ENCODE measurements around the gene DRC7.
"Not testable (repeated sequence)": the region's sequence is repeated elsewhere in the genome, so short reads cannot be mapped to it uniquely, and the experiment has no call there.

DRC7 gene

DNA sequence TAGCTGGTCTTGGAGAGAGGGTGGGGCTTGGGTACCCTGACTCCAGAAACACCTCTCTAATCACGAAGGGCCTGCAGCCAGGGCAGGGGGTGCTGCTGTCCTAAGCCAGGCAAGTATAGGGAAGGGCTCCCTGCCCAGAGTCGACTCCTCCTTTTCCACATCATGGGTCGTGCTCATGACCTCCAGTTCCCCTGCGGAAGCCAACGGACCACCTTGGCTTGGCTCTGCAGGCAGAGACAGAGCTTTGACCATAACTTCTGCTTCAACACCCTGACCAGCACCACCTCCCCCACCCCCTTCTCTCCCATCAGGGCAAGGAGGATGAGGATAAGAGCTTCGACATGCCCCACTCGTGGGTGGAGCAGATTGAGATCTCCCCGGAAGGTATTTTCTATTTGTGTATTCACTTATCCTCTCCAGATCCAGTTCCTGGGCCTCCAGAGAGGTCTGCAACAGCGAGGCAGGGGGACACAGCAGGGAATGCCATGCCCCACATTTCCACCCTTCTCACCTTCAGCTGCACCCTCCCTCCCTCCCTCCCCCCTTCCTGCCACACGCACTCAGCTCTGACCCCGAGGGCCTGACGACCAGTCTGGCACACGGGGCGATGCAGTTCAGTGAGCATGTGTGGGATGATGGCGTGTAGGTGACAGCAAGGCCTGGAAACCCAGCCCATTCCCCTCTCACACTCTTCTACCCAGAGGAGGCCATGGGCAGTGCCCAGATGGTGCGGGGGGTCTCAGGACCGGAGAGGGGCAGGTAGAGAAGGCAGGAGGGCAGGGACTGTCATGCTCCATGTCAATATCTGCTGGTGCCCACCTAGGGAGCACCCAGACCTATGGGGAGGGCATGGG is 27.0 kb downstream of the DRC7 start:
- DNase-seq = no peak

DNA sequence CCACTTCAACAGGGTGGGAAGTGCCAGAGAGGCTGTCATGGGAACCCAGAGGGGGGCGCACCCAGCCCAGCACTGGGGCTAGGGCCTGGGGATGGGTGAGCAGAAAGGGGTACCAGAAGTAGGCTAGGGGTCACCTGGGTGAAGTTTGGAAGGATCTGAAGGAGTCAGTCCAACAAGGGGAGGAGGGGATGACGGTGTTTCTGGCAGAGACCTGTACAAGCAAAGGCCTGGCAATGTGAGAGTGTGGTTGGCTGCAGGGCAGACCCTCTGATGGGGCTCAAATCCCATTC is 27.5 kb downstream of the DRC7 start:
- no peak for DNase-seq

DNA sequence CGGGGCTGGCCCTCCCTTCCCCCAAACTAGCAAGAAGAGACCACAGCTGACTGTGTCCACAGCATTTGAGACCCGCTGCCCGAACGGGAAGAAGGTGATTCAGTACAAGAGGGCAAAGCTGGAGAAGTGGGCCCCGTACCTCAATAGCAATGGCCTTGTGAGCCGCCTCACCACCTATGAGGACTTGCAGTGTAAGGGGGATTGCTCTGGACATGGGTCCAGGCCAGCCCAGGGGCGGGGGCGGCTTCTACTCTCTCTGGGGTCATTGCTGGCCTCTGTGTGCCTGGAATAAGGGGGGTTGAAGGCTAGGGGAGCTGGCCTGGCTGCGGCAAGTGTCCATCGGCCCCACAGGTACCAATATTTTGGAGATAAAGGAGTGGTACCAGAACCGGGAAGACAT is 28.0 kb downstream of the DRC7 start:
- no peak for DNase-seq

DNA sequence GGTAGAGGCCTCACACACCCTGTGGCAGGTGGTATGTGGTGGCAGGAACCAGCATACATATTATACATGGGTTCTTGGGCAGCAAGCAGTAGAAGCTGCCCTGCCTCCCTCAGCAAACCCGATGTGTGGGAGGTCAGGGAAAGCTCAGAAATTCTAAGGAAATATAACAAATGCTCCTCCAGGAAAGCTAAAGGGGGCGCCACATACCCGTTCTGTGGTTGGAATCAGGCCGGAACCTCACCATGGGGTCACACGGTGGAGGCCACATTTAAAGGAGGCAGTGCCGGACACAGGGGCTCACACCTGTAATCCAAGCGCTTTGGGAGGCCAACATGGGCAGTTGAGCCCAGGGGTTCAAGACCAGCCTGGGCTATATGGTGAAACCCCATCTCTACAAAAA is 28.6 kb downstream of the DRC7 start:
- DNase-seq = no peak

DNA sequence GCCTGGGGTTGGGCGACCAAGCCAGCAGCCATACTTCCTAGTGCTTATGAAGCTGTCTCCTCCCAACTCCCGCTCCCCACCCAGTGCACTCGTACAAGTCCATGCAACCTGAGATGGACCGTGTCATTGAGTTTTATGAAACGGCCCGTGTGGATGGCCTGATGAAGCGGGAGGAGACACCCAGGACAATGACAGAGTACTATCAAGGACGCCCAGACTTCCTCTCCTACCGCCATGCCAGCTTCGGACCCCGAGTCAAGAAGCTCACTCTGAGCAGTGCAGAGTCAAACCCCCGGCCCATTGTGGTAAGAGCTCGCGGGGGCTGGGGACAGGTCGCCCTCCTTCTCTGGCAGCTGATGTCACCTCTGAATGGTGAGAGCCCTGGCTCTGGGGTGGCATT is 29.9 kb downstream of the DRC7 start:
- no peak for DNase-seq

DNA sequence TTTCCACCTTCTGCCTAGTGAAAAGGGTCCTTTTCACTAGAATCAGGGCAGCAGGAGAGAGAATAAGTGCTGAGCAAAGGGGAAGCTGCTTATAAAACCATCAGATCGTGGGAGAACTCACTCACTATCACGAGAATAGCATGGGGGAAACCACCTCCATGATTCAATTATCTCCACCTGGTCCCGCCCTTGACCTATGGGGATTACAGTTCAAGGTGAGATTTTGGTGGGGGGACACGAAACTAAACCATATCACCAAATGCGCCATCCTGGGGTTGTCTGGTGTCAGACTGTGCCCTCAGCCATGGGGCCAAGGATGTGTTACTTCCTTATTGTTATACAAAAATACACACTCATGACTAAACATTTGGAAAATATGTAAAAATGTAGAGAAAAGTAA is 30.5 kb downstream of the DRC7 start:
- no peak for DNase-seq

DNA sequence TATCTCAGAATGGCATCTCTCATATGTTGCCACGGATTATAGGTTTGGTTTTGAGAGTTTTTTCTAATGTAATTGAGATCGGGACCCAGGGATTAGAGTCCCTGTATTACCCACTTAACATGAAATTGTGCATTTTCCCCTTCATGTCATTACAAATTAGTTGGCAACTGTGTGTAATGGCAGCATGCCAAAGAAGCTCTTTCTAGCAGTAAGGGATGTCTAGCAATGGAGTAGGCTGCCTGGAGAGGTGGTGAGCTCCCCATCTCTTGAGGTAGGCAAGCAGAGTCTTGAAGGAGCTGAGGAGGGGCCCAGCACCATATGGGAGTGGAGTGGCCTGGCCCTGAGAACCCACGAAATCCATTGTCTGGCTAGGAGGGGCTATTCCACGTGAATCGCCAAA is 30.9 kb downstream of the DRC7 start:
- no peak for DNase-seq

DNA sequence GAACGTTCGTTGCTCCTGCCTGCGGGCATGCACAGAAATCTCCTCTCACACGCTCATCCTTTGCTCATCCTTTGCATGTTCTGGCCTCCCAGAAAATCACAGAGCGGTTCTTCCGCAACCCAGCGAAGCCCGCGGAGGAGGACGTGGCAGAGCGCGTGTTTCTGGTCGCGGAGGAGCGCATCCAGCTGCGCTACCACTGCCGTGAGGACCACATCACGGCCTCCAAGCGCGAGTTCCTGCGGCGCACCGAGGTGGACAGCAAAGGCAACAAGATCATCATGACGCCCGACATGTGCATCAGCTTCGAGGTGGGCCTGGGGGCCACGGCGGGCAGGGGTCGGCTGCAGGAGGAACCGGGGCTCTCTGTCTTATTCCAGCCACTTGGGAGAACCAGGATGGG is 31.4 kb downstream of the DRC7 start:
- no peak for DNase-seq

DNA sequence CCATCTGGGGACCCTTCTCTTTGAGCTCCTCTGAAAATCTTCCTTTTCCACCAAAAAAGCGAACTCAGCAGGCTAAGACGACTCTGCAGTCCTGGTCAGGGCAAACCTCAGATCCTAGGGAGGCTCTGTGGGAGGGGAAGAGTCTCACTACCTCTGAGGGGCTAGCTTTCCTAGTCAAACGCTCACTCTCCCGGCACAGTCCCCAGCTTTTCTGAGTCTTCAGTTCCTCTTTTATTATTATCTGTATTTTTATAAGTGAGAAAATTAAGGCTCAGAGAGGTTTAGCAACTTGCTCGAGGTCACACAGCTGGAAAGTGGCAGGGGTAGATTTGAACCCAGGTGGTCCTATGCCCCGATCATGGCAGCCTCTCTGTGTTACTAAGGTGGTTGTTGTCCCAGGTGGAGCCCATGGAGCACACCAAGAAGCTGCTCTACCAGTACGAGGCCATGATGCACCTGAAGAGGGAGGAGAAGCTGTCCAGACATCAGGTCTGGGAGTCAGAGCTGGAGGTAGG is 31.9 kb downstream of the DRC7 start:
- no peak for DNase-seq

DNA sequence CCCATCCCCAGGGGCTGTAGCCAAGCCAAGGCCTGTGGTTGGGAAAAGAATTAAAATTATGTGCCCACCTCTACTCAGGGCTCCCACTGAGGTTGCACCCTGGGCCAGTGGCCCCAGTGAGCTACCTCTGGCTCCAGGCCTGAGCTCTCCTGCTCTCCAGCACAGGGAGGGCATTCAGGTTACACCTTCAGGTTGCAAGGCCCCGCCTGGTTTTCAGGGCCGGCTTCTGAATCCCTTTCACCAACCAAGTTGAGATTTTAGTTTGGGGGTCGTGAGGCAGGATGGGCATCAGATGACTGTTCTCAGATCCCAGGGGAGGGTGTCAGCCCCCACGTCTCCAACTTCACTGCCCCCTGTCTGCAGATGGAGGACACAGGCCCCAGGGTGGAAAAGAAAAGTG is 33.0 kb downstream of the DRC7 start:
- no peak for DNase-seq

DNA sequence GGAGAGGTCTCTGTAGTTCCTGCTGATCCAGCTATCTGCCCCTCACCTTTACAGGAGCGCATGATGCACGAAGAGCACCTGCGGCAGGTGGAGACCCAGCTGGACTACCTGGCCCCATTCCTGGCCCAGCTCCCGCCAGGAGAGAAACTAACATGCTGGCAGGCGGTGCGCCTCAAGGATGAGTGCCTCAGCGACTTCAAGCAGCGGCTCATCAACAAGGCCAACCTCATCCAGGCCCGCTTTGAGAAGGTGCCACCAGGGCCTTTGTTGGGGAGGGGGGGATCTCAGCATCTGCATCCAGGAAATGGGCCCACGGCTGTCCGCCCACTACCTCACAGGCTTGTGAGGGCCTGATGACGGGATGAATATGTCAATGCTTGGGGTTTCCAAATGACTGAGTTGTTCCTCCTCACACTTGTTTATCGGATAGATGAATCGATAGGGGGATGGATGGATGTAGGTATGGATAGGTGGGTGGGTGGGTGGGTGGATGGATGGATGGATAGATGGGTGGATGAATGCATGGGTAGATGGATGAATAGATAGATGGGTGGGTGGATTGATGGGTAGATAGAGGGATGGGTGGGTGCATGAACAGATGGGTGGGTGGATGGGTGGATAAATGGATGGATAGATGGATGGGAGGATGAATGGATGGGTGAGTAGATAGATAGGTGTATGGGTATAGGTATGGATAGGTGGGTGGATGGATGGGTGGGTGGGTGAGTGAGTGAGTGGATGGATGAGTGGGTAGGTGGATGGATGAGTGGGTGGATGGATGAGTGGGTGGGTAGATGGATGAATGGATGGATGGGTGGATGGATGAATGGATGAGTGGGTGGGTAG is 34.0 kb downstream of the DRC7 start:
- no peak for DNase-seq

DNA sequence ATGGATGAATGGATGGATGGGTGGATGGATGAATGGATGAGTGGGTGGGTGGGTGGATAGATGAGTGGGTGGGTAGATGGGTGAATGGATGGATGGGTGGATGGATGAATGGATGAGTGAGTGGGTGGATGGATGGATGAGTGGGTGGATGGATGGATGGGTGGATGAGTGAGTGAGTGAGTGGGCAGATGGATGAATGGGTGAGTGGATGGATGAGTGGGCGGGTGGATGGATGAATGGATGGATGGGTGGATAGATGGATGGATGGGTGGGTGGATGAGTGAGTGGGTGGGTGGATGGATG is 34.5 kb downstream of the DRC7 start:
- DNase-seq = no peak

DNA sequence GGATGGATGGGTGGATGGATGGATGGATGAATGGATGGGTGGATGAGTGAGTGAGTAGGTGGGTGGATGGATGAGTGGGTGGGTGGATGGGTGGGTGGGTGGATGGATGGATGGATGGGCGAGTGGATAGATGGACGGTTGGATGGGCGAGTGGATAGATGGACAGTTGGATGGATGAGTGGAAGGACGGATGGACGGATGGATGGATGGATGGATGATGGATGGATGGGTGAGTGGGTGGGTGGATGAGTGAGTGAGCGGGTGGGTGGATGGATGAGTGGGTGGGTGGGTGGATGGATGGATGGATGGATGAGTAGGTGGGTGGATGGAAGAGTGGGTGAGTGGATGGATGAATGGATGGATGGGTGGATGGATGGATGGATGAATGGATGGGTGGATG is 35.2 kb downstream of the DRC7 start:
- DNase-seq = not testable (repeated sequence)

DNA sequence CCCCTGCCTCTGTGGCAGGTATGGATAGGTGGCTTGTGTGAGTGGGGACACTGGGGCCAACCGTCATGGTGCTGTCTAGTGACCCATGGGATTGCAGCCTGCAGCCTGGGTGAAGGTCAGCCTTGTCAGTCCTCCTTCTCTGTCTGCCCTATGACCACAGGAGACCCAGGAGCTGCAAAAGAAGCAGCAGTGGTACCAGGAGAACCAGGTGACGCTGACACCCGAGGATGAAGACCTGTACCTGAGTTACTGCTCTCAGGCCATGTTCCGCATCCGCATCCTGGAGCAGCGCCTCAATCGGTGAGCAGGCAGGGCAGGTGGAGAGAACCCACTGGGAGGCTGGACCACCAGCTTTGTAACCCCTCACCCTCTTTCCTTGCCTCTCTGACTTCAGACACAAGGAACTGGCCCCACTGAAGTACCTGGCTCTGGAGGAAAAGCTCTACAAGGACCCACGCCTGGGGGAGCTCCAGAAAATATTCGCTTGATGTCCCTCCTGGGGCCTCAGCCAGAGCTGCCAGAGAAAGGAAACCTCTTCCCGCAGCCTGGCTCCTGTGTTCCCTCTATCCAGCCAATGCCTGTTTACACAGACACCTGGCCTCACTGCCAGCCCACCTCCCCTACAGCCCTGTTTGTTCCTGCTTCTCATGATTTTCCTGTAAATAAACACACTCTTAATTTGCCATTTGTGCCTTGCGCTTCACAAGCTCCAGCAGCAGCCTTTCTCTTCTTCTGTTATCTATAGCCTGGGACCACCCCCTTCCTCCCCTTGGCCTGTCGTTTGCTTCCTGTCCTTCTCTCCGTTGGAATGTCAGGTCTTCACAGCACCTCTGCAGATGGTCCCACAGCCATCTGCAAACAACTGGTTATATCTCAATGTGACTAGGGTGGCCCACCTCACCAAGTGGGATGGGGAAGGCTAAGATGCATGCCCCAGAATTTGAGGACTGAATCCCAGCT is 36.4 kb downstream of the DRC7 start:
- no peak for DNase-seq

DNA sequence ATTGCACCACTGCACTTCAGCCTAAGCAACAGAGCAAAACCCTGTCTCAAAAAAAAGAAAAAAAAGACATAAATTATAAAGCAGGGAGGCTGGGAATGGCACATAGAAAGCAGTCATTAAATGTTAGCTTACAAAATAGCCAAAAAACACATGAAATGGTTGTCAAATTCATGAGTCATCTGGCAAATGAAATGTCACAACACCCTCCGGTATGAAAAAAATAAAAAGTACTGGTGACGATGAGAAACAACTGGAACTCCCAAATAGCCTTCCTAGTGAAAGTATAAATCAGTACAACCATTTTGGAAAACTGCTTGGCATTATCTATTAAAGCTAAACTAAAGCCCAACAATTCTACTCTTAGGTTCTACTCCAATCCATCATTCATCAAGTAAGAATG is 37.4 kb downstream of the DRC7 start:
- DNase-seq = no peak

DNA sequence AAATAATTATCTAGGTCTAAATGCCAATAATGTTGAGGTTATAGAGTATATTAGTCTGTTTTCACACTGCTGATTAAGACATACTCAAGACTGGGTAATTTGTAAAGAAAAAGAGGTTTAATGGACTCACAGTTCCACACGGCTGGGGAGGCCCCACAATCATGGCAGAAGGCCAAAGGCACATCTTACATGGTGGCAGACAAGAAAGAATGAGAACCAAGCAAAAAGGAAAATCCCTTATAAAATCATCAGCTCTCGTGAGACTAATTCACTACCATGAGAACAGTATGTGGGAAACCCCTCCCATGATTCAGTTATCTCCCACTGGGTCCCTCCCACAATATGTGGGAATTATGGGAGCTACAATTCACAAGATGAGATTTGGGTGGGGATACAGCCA is 38.1 kb downstream of the DRC7 start:
- DNase-seq = no peak

DNA sequence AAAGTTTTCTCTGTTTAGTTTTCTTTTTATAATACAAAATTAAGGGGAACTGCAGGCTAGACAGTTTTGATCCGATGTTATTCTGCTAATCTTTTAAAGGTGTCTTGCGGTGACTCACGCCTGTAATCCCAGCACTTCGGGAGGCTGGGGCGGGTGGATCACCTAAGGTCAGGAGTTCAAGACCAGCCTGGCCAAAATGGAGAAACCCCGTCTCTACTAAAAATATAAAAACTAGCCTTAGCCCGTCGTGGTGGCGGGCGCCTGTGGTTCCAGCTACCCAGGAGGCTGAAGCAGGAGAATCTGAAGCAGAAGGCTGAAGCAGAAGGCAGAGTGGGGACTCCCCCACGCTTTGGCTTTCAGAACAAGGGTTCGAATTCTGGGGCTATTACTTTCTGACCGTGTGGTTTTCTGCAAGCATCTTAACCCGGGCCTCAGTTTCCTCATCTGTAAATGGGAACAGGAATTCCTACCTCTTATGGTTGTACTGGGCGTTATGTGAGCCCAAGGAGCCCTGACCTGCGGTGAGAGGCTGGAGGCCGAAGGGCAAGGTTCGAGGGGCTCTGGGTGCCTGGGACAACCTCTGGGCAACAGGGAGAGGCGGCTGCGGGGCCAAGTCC is 39.8 kb downstream of the DRC7 start:
- DNase-seq = no peak

DNA sequence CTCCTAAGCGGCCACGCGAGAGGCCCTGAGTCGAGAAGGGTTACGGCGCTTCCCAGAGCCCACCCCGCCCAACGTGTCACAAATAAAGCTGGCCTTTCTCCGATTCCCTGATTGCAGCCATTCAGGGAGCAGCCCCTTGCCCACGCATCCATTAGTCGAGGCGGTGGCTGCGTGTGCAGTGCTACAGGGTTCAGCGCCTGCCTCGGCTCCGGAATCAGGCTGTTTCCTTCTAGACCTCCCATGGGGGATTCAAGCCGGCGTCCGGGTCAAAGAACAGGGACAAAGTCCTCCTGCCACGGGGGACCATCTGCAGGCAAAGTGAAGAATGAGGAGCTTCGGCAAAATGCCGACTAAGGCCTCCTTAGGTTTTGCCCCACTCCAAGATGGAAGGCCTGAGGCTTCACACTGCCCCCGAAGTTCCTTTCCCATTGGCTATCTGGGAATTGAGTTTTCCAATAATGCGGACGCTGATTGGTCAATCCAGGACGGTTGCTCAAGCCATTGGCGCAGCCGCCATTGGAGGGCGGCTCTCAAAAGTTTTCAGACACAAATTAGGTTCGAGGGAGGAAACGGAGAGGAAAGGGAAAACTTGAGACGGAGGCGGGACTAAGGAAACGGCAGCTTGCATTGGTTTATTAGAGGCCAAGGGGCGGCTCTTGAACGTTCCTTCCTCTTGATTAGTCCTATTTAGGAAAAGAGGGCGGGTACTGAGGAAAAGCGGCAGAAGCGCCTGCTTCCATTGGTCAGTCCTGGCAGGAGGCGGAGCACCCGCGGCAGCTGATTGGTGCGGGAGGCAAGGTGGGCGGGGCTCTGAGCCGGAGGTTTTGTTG is 40.5 kb downstream of the DRC7 start:
- peak; percentile 99 for DNase-seq

DNA sequence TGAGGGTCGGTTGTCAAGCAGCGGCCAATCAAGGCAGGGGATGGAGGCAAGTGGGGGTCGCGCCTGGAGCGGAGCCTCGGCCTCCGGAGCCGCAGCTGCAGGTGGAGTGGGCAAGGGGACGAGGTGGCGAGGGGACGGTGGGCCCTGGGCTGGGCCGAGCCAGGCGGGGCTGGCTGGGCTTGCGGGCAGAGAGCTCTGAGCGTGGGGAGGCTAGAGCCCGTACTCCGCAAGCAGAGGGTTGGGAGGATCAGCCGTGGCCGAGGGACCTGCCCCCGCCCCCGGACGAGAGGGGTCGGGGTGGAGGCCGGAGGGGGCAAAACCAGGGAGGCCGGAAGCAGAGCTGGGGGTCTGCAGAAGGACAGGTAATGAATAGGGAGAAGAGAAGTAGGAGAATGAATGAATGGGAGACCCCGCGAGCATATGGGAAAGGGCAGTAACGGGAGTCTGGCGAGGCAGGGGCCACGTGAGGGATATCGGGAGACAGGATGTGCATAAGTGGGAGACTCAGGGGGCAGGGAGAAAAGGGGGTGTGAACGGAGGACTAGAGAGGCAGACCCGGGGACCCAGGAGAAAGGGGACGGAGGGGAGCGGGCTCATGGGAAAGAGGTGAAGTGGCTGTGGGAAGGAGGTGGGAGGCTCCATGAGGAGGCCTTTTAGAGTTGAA is 41.3 kb downstream of the DRC7 start, which contains the start of gene KATNB1:
KATNB1 (plus strand) TSS at position 16 of the 664 bp plus-strand sequence. CDS start 1,474 bp downstream, outside the sequence.
- no peak for DNase-seq

DNA sequence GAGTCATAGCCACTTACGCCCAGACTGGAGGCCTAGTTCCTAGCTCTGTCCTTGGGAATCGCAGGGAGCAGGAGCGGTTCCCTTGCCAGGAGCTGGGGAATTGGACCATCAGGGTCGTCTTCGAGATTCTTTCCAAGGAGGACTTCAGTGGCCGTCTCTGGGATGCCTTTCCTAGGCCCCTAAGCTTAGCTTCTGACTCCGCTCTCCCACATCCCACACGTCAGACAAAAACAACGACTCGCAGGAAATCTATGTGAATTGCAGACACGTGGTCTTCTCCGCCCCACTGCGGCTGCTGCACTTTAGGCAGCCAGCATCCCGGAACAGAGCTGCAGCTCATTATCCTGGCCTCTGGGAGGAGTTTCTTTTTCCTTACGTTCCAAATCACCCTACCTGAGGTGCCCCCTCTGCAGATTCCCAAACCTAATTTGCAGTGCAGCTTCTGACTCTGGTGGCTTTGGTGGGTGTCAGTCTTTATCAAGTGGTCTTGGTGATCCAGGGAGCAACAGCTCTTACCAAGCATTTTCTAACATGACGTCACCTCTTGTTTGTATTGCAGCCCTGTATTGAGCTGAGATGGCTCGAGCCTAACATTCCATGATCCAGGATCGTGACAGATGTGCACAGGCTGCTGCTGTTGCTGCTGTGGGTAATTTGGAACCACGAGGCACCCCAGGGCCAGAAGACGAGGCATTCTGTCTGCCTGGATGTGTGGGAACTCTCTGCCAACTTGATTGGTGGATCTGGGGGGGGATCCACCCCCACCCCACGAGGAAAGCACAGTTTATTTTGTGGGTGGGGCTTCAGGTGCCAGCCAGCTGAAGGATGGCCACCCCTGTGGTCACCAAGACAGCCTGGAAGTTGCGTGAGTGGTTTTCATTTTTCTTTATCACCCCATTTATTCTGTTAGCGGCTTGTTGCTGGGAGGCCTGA is 42.1 kb downstream of the DRC7 start:
- peak; percentile 77 for DNase-seq
